GM12891 (cell line): Measurements from ENCODE around the gene SEPSECS.

Experiments
- PAX5 ChIP-seq: IDR thresholded peaks from 2 replicates; pipeline ENCODE4 v1.6.1; 2011; ENCODE audit warnings: low read length, moderate library complexity, mild to moderate bottlenecking; ENCODE audit not compliant: insufficient read depth, severe bottlenecking
- POLR2A ChIP-seq: IDR thresholded peaks from 2 replicates; pipeline ENCODE4 v1.6.1; 2011; ENCODE audit warnings: low read depth, low read length, control low read depth
- POLR2AphosphoS5 ChIP-seq: IDR thresholded peaks from 2 replicates; pipeline ENCODE4 v1.6.1; 2011; ENCODE audit warnings: low read depth, low read length, control low read depth
- SPI1 ChIP-seq: IDR thresholded peaks from 2 replicates; pipeline ENCODE4 v1.6.1; 2011; ENCODE audit warnings: low read depth, low read length, control low read depth
- TAF1 ChIP-seq: IDR thresholded peaks from 2 replicates; pipeline ENCODE4 v1.6.1; 2011; ENCODE audit warnings: low read depth, low read length, control low read depth

- TF ChIP-seq POLR2A, result no peak
- TF ChIP-seq SPI1, result no peak
- TF ChIP-seq POLR2AphosphoS5, result no peak
- no peak for TF ChIP-seq TAF1
- no peak for TF ChIP-seq PAX5
Measured at GRCh38 chr4:25098964-25099891, 61.0 kb downstream of the SEPSECS start.
